ENCODE results near the gene RBBP9. TPM values are rescaled to one million over a fixed set of nuclear protein-coding genes. Genes with fewer than 3 reads are reported as not detected.

Gene RBBP9
- 28.3 and 34.7 TPM in 2 replicates for total RNA-seq (2022)
- percentile 73 among the genes with signal in this experiment for Bru-seq, nascent RNA
- percentile 84 among the genes with signal in this experiment for BruChase-seq, experiment 1, labeled RNA remaining after a 2-hour chase
- BruChase-seq, experiment 2, labeled RNA remaining after a 6-hour chase: percentile 94 among the genes with signal in this experiment
- long read RNA-seq, transcript RBBP9-201 (5 exons, 3,861 nt): major isoform, 6 of 9 reads
- long read RNA-seq, partial matches to known transcripts: 0 of 9 reads
- long read RNA-seq, other reads (novel, unspliced or antisense): 3 of 9 reads

- intact Hi-C loops (cut with micrococcal nuclease; ENCODE audit: unreplicated experiment): loop anchor here (1.0 kb wide), 2 partner anchors 10 to 30 kb away; partner anchors contain the start of genes DZANK1, POLR3F and SEC23B
- Mint-ChIP-seq H3K4me3 (ENCODE audit: unreplicated experiment) (peak within 1 kb of the TSS; percentile 94), H3K27me3 (ENCODE audit: insufficient read depth, unreplicated experiment) (no peaks in the 10 kb centered on the region), H3K27ac (ENCODE audit: unreplicated experiment) (peak within 1 kb of the TSS; percentile 72), H3K9me3 (ENCODE audit: unreplicated experiment) (no peaks in the 10 kb centered on the region), H3K36me3 (ENCODE audit: insufficient read depth, unreplicated experiment) (peaks cover 17% of the 10 kb centered on the region), H3K4me1 (ENCODE audit: low read depth, unreplicated experiment) (peaks cover 8% of the 10 kb centered on the region)
- H3K36me3 ChIP-seq (ENCODE audit: control insufficient read depth, insufficient read depth, low read length): no peaks in the 10 kb centered on the region; the same call in 1 of the 2 replicates
- ChIA-PET CTCF (interaction anchor here (0.6 to 2.6 kb wide), 4 partner anchors 10 to 181 kb away, joined by 3 to 12 read pairs (median 8); partner anchors contain the start of genes DZANK1, POLR3F and SEC23B), POLR2A (interaction anchor here (0.8 to 1.8 kb wide), 5 partner anchors 10 to 209 kb away, joined by 3 to 55 read pairs (median 4); partner anchors contain the start of genes DZANK1, POLR3F, SEC23B and ZNF133)
- H3K4me3 ChIP-seq (ENCODE audit: low read depth, low read length): peak within 1 kb of the TSS; percentile 64
- BruUV-seq (replicated peaks): TSS peak; percentile 45
- peak; percentile 89 to 90 for DNase-seq
- peaks cover 8% of the 10 kb centered on the region; the same call in 1 of the 2 replicates for H3K4me1 ChIP-seq
- no peaks in the 10 kb centered on the region for H3K27me3 ChIP-seq (replicated peaks; ENCODE audit: control insufficient read depth, insufficient read depth, low read length)
- no peaks in the 10 kb centered on the region for H3K9me3 ChIP-seq
- TF ChIP-seq, protein P1, sequence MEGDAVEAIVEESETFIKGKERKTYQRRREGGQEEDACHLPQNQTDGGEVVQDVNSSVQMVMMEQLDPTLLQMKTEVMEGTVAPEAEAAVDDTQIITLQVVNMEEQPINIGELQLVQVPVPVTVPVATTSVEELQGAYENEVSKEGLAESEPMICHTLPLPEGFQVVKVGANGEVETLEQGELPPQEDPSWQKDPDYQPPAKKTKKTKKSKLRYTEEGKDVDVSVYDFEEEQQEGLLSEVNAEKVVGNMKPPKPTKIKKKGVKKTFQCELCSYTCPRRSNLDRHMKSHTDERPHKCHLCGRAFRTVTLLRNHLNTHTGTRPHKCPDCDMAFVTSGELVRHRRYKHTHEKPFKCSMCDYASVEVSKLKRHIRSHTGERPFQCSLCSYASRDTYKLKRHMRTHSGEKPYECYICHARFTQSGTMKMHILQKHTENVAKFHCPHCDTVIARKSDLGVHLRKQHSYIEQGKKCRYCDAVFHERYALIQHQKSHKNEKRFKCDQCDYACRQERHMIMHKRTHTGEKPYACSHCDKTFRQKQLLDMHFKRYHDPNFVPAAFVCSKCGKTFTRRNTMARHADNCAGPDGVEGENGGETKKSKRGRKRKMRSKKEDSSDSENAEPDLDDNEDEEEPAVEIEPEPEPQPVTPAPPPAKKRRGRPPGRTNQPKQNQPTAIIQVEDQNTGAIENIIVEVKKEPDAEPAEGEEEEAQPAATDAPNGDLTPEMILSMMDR (IDR thresholded peaks at IDR 0.05; ENCODE audit: insufficient read depth in 1 of 2, low read depth in 1 of 2, low read length in 1 of 2, severe bottlenecking in 1 of 2, unreplicated experiment in 1 of 2): no peak
Observed at GRCh38 chr20:18496740-18497592, at the start of gene RBBP9. Gene RBBP9, minus strand, starts transcription at chr20:18497225. Its CDS starts 58 bp downstream, at chr20:18497167.

DNA sequence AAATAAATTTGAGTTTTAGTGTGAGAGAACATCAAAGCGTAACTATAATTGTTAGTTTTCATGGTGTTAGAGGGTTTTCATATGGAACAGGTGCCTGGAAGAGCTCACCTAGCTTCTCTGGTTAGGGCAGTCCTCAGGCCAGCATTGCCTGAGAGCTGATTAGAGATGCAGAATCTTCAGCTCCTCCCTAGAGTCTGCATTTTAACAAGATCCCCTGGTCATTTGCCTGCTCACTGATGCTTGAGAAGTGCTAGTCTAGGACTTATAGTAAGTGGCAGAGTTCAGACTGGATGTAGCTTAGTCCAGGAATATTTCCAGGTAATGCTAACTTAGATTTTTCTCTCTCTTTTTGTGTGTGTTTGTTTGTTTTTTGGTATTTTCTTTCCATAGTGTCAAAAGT, 48.5 kb upstream of the RBBP9 start:
- H3K27me3 Mint-ChIP-seq (ENCODE audit: insufficient read depth, unreplicated experiment): no peaks in the 10 kb centered on the region
- no peak overlapping the region for H3K4me3 Mint-ChIP-seq (ENCODE audit: unreplicated experiment)
- no TSS peak for BruUV-seq (replicated peaks)
- H3K36me3 ChIP-seq (ENCODE audit: control insufficient read depth, insufficient read depth, low read length): peaks cover 3% of the 10 kb centered on the region; the same call in 1 of the 2 replicates
- no peak overlapping the region for H3K27ac Mint-ChIP-seq (ENCODE audit: unreplicated experiment)
- peaks cover 57% of the 10 kb centered on the region for H3K36me3 Mint-ChIP-seq (ENCODE audit: insufficient read depth, unreplicated experiment)
- no peak for DNase-seq
- no peaks in the 10 kb centered on the region for H3K4me1 Mint-ChIP-seq (ENCODE audit: low read depth, unreplicated experiment)
- ChIA-PET POLR2A (no interaction called here), CTCF (no interaction called here)
- TF ChIP-seq, protein P1 (IDR thresholded peaks at IDR 0.05; ENCODE audit: insufficient read depth in 1 of 2, low read depth in 1 of 2, low read length in 1 of 2, severe bottlenecking in 1 of 2, unreplicated experiment in 1 of 2): no peak
- intact Hi-C loops (cut with micrococcal nuclease; ENCODE audit: unreplicated experiment): no loop called here
- H3K27me3 ChIP-seq (replicated peaks; ENCODE audit: control insufficient read depth, insufficient read depth, low read length): no peaks in the 10 kb centered on the region
- no peaks in the 10 kb centered on the region for H3K4me1 ChIP-seq
- no peak overlapping the region for H3K4me3 ChIP-seq (ENCODE audit: low read depth, low read length)
- H3K9me3 Mint-ChIP-seq (ENCODE audit: unreplicated experiment): no peaks in the 10 kb centered on the region
- no peaks in the 10 kb centered on the region for H3K9me3 ChIP-seq

DNA sequence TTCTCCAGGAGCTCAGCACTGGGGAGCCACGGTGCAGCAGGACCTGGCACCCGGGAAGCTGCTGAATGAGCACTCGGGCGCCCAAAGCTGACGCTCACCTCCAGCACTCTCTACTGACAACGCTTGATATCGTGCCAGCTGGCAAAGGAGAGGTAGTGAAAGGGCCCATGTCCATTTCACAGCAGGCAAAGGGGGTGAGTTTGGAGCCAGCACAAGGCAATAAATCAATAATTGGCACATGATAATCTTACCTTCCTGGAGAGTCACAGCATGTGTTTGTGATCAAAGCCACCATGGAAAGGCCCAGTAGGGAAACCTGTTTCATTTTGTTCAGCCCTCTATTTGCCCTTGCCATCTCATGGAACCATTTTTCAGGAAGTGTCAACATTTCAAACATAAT, 46.9 kb upstream of the RBBP9 start:
- Mint-ChIP-seq H3K4me3 (ENCODE audit: unreplicated experiment) (no peak overlapping the region), H3K27ac (ENCODE audit: unreplicated experiment) (peak overlapping the region; percentile 9), H3K9me3 (ENCODE audit: unreplicated experiment) (no peaks in the 10 kb centered on the region), H3K36me3 (ENCODE audit: insufficient read depth, unreplicated experiment) (peaks cover 63% of the 10 kb centered on the region), H3K27me3 (ENCODE audit: insufficient read depth, unreplicated experiment) (no peaks in the 10 kb centered on the region), H3K4me1 (ENCODE audit: low read depth, unreplicated experiment) (no peaks in the 10 kb centered on the region)
- H3K4me1 ChIP-seq: no peaks in the 10 kb centered on the region
- intact Hi-C loops (cut with micrococcal nuclease; ENCODE audit: unreplicated experiment): no loop called here
- ChIA-PET POLR2A (no interaction called here), CTCF (no interaction called here)
- no peaks in the 10 kb centered on the region for H3K9me3 ChIP-seq
- H3K27me3 ChIP-seq (replicated peaks; ENCODE audit: control insufficient read depth, insufficient read depth, low read length): no peaks in the 10 kb centered on the region
- DNase-seq: no peak
- H3K4me3 ChIP-seq (ENCODE audit: low read depth, low read length): no peak overlapping the region
- H3K36me3 ChIP-seq (ENCODE audit: control insufficient read depth, insufficient read depth, low read length): peaks cover 3% of the 10 kb centered on the region; the same call in 1 of the 2 replicates
- TF ChIP-seq, protein P1 (IDR thresholded peaks at IDR 0.05; ENCODE audit: insufficient read depth in 1 of 2, low read depth in 1 of 2, low read length in 1 of 2, severe bottlenecking in 1 of 2, unreplicated experiment in 1 of 2): no peak
- no TSS peak for BruUV-seq (replicated peaks)
